K562 (cell line): ENCODE measurements around the gene ITGAE.

Experiments
- CHD2 ChIP-seq: IDR thresholded peaks from 2 replicates; pipeline ENCODE4 v1.6.1; 2011; ENCODE audit warnings: low read depth, low read length
- CSDE1 ChIP-seq, 2 experiments: fragments of 450-650 bp; IDR thresholded peaks; 2 replicates each; pipeline ENCODE4 v1.6.1; 2016; ENCODE audit warnings: mild to moderate bottlenecking in 1 of 2
- EP300 ChIP-seq: IDR thresholded peaks from 2 replicates; pipeline ENCODE4 v1.6.1; 2012; ENCODE audit warnings: low read length, improper control_type of control experiment
- EZH2 ChIP-seq: IDR thresholded peaks from 2 replicates; pipeline ENCODE4 v1.6.1; 2012; ENCODE audit warnings: low read depth, mild to moderate bottlenecking, inconsistent platforms, low read length, borderline replicate concordance
- LEF1 ChIP-seq: fragments of 450-650 bp; IDR thresholded peaks from 2 replicates; pipeline ENCODE4 v1.6.1; 2016; ENCODE audit warnings: mild to moderate bottlenecking
- MTA2 ChIP-seq: fragments of 450-650 bp; IDR thresholded peaks from 2 replicates; pipeline ENCODE4 v1.6.1; 2016; ENCODE audit warnings: low read depth
- PHB2 ChIP-seq: fragments of 450-650 bp; IDR thresholded peaks from 2 replicates; pipeline ENCODE4 v1.6.1; 2017; ENCODE audit warnings: low read depth
- POLR2AphosphoS5 ChIP-seq: IDR thresholded peaks from 2 replicates; pipeline ENCODE4 v1.6.1; 2011; ENCODE audit warnings: mild to moderate bottlenecking, low read depth, low read length, moderate library complexity; ENCODE audit not compliant: control insufficient read depth, insufficient read depth
- ZNF639 ChIP-seq, 2 experiments: fragments of 200-800 bp in 1 of 2; sonication (Bioruptor generic) in 1 of 2; sonication (generic) in 1 of 2; formaldehyde crosslinking in 1 of 2; IDR thresholded peaks in 1 of 2; conservative IDR thresholded peaks in 1 of 2; 2 replicates each; pipeline versions ENCODE4 v1.5.0 to v1.6.1; 2016 to 2020; ENCODE audit warnings: missing compliant biosample characterization in 1 of 2, missing genetic modification characterization in 1 of 2, missing genetic modification reagents in 1 of 2

GRCh38 chr17:3803308-3803640 is 2.3 kb upstream of the ITGAE start:
- TF ChIP-seq CSDE1 (IDR thresholded peaks at IDR 0.05) (no peak), PHB2 (no peak), EZH2 (no peak), ZNF639 (CRISPR knock-in tag; conservative IDR thresholded peaks at IDR 0.05 in 1 of 2, IDR thresholded peaks at IDR 0.05 in 1 of 2) (no peak), LEF1 (no peak), POLR2AphosphoS5 (no peak), EP300 (no peak), MTA2 (no peak), CHD2 (no peak)
